AG04449 (cell line): Measurements from ENCODE around the gene SSR3.

Experiments
- CTCF ChIA-PET: fragments of 350-600 bp; formaldehyde crosslinking; extraction: SDS; loops from one replicate; lab custom pipeline; 2021; ENCODE audit warnings: antibody characterized with exemption; lab: Yijun Ruan, JAX
- POLR2A ChIA-PET: fragments of 400-600, 350-600 bp; formaldehyde crosslinking; extraction: SDS; loops from one replicate; lab custom pipeline; 2020; ENCODE audit warnings: antibody characterized with exemption, inconsistent platforms; lab: Yijun Ruan, JAX
- DNase-seq: peaks from one replicate; pipeline ENCODE4 v3.0.0-alpha.2; 2010; ENCODE audit warnings: low read depth, low spot score
- H3K4me3 ChIP-seq: 2 replicates; pipeline ENCODE4 v1.5.1; 2011; ENCODE audit warnings: low read depth, mild to moderate bottlenecking, control low read depth, low read length
- CTCF ChIP-seq: IDR thresholded peaks from one replicate; pipeline ENCODE4 v1.5.1; 2011; ENCODE audit warnings: mild to moderate bottlenecking, moderate library complexity, low read length, control low read depth, inconsistent platforms; ENCODE audit not compliant: insufficient read depth; ENCODE audit errors: missing control alignments

Gene SSR3

GRCh38 chr3:156587760-156588069, 32.8 kb upstream of the SSR3 start:
- POLR2A ChIA-PET: no interaction called here
- TF ChIP-seq CTCF: no peak
- H3K4me3 ChIP-seq: no peak overlapping the region
- DNase-seq: no peak
- CTCF ChIA-PET: interaction anchor here (1.2 kb wide), 1 partner anchor 9 kb away, joined by 3 read pairs; no protein-coding TSS in a partner anchor

- DNase-seq: no peak
- TF ChIP-seq CTCF: no peak
- ChIA-PET CTCF (interaction anchor here (1.2 kb wide), 1 partner anchor 8 kb away, joined by 3 read pairs; no protein-coding TSS in a partner anchor), POLR2A (no interaction called here)
- H3K4me3 ChIP-seq: no peak overlapping the region
Observed at GRCh38 chr3:156586905-156587759, 32.2 kb upstream of the SSR3 start.

- H3K4me3 ChIP-seq: no peak overlapping the region
- CTCF ChIA-PET: no interaction called here
- POLR2A ChIA-PET: no interaction called here
- no peak for DNase-seq
- no peak for TF ChIP-seq CTCF
Observed at GRCh38 chr3:156583469-156583868, 28.6 kb upstream of the SSR3 start.

- DNase-seq: no peak
- ChIA-PET CTCF (no interaction called here), POLR2A (no interaction called here)
- no peak for TF ChIP-seq CTCF
- H3K4me3 ChIP-seq: no peak overlapping the region
Observed at GRCh38 chr3:156582532-156583183, 27.7 kb upstream of the SSR3 start.

GRCh38 chr3:156581954-156582353, 27.0 kb upstream of the SSR3 start:
- TF ChIP-seq CTCF: no peak
- no peak for DNase-seq
- CTCF ChIA-PET: no interaction called here
- no peak overlapping the region for H3K4me3 ChIP-seq
- POLR2A ChIA-PET: no interaction called here

GRCh38 chr3:156581033-156581432, 26.1 kb upstream of the SSR3 start:
- no peak for TF ChIP-seq CTCF
- DNase-seq: no peak
- CTCF ChIA-PET: no interaction called here
- POLR2A ChIA-PET: no interaction called here
- no peak overlapping the region for H3K4me3 ChIP-seq
